ENCODE measurements around the gene TMEM95. TPM values are rescaled to one million over a fixed set of nuclear protein-coding genes. Genes with fewer than 3 reads are reported as not detected.
A peak's percentile ranks its signal among the peaks of the same experiment; 100 is the strongest.

Gene TMEM95
- total RNA-seq, 4 donors from 2014 or later: not detected

DNA sequence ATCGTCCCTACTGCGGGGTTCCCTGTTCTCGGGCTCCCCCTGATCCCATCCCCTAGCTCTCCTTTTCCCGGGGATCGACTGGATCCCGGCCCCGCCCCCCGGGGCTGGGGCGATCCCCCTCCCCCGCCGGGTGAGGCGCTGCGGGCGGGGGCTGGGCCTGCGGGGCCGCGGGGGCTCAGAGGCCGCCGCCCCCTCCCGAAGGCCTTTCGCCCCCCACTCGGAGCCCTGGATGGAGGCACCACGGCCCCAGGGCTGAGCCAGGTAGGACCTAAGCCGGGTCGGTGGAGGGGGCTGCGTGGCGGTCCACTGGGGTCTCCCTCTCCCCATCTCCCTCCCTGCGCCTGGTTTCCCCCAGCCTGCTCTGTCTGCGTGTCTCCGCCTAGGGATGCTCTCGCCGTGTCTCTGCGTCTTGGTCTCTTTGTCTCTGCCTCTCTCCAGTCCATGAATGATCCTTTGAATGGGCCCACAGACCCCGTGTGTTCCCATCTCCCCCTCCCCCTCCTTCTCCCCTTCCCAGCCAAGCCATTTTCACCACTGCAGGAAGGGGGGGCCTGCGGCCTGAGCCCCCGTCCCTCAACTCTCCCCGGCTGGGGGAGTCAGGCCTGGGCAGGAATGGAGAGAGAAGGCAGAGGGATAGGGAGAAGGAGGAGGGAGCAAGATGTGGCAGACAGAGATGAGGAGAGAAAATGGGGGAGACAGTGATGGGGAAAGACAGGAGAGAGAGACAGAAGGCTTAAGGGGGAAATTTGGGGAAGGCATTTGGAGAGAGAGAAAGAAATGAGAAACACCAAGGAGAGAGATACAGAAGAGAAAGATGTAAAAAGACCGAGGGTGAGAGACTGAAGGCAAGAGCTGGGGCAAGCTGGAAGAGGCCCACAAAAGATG, 50.6 kb downstream of the TMEM95 start:
- DNase-seq (no peak), ATAC-seq (no peak)
- no peaks in the 10 kb centered on the region for H3K9me3 ChIP-seq
- no peaks in the 10 kb centered on the region for H3K36me3 ChIP-seq
- no peak for TF ChIP-seq POLR2A (IDR thresholded peaks at IDR 0.05)
- TF ChIP-seq, protein P1, sequence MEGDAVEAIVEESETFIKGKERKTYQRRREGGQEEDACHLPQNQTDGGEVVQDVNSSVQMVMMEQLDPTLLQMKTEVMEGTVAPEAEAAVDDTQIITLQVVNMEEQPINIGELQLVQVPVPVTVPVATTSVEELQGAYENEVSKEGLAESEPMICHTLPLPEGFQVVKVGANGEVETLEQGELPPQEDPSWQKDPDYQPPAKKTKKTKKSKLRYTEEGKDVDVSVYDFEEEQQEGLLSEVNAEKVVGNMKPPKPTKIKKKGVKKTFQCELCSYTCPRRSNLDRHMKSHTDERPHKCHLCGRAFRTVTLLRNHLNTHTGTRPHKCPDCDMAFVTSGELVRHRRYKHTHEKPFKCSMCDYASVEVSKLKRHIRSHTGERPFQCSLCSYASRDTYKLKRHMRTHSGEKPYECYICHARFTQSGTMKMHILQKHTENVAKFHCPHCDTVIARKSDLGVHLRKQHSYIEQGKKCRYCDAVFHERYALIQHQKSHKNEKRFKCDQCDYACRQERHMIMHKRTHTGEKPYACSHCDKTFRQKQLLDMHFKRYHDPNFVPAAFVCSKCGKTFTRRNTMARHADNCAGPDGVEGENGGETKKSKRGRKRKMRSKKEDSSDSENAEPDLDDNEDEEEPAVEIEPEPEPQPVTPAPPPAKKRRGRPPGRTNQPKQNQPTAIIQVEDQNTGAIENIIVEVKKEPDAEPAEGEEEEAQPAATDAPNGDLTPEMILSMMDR (IDR thresholded peaks at IDR 0.05 in 4 of 5, conservative IDR thresholded peaks at IDR 0.05 in 1 of 5): no peak
- in situ Hi-C loops (cut with MboI; ENCODE audit: low sequenced_read_pairs in 4 of 4) (no loop called here), intact Hi-C loops (cut with DNase I; ENCODE audit: low total_unique reads) (loop anchor here (2.0 to 10.0 kb wide), 2 partner anchors 155 to 279 kb away; partner anchors contain the start of genes SENP3, TP53 and WRAP53)
- H3K27ac ChIP-seq: peak overlapping the region; percentile 92 to 97 (median 92)
- H3K4me1 ChIP-seq: peaks cover 19 to 20% of the 10 kb centered on the region in 2 donors
- peak overlapping the region; percentile 62 to 81 (median 70) for H3K4me3 ChIP-seq
- no peaks in the 10 kb centered on the region for H3K27me3 ChIP-seq

DNA sequence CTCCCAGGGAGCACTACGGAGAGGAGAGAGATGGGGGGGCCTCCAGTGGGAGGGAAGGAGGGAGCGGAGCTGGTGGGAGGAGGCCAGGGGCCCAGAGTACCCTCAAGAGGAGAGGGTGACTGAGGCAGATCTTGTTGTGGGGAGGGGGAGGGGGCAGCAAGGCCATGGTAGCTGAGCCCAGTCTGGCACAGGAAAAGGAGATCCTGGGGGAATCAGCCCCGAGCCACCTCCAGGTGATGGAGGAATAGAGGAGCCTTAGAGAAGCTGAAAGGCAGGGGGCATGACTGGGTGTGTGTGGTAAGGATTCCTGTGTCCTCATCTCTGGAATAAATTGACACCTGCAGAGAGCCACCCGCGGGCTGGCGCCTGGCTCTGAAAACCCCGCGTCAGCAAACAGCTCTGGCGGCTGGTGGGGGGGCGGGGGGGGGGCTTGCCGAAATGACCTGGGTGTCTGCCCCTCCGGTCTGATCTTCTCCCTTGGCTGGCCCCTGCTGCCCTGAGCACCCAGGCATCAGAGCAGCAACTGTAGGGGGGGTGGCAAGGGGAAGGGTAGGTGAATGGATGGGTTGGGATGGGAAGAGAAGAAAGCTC, 51.4 kb downstream of the TMEM95 start:
- intact Hi-C loops (cut with DNase I; ENCODE audit: low total_unique reads): loop anchor here (10.0 kb wide), 1 partner anchor 278 kb away; the partner anchor contains the start of genes TP53 and WRAP53
- Histone ChIP-seq H3K4me3 (peak overlapping the region in 1 of 4 donors; percentile 81), H3K4me1 (peaks cover 19 to 20% of the 10 kb centered on the region in 2 donors), H3K9me3 (no peaks in the 10 kb centered on the region), H3K27me3 (no peaks in the 10 kb centered on the region), H3K36me3 (no peaks in the 10 kb centered on the region), H3K27ac (peak overlapping the region in 2 of 4 donors; percentile 92)
- in situ Hi-C loops (cut with MboI; ENCODE audit: low sequenced_read_pairs in 4 of 4): no loop called here
- DNase-seq (no peak), ATAC-seq (no peak)
- TF ChIP-seq POLR2A (IDR thresholded peaks at IDR 0.05): no peak
- TF ChIP-seq, protein P1 (IDR thresholded peaks at IDR 0.05 in 4 of 5, conservative IDR thresholded peaks at IDR 0.05 in 1 of 5): no peak

Other genes with a start within 250 kb of the TMEM95 start
- gene ASGR2, start 240.3 kb upstream of the TMEM95 start, total RNA-seq: 1 to 10 TPM in 2 of 4 donors, not detected in 2; 1.6 to 2.2 TPM
- gene ASGR1, start 175.8 kb upstream of the TMEM95 start, total RNA-seq: 1 to 10 TPM in 1 of 4 donors, under 1 TPM in 1, not detected in 2; 0.81 to 1.8 TPM
- gene DLG4, start 135.3 kb upstream of the TMEM95 start, total RNA-seq: 1 to 10 TPM; 3.5 to 6.7 (median 5.3) TPM
- gene ACADVL, start 135.2 kb upstream of the TMEM95 start, total RNA-seq: 1,000 to 10,000 TPM in 3 of 4 donors, 100 to 1,000 TPM in 1; 771 to 1,217 (median 1,086) TPM
- gene DVL2, start 120.6 kb upstream of the TMEM95 start, total RNA-seq: 10 to 100 TPM; 15.5 to 22.6 (median 20.5) TPM
- gene PHF23, start 115.7 kb upstream of the TMEM95 start, total RNA-seq: 10 to 100 TPM; 16.9 to 31.8 (median 24.1) TPM
- 100 to 1,000 TPM; 207 to 626 (median 258) TPM for gene GABARAP, start 112.7 kb upstream of the TMEM95 start, total RNA-seq
- gene CTDNEP1, start 103.4 kb upstream of the TMEM95 start, total RNA-seq: 100 to 1,000 TPM in 3 of 4 donors, 10 to 100 TPM in 1; 71.5 to 150 (median 111) TPM
- gene ELP5, start 102.9 kb upstream of the TMEM95 start, total RNA-seq: 10 to 100 TPM; 13.3 to 52.7 (median 26.7) TPM
- 1 to 10 TPM in 1 of 4 donors, under 1 TPM in 1, not detected in 2; 0.46 to 5.1 TPM for gene CLDN7, start 92.7 kb upstream of the TMEM95 start, total RNA-seq
- 100 to 1,000 TPM; 148 to 310 (median 227) TPM for gene SLC2A4, start 73.4 kb upstream of the TMEM95 start, total RNA-seq
- gene YBX2, start 60.5 kb upstream of the TMEM95 start, total RNA-seq: 1 to 10 TPM in 1 of 4 donors, under 1 TPM in 2, not detected in 1; 0.42 to 2.2 (median 0.46) TPM
- 100 to 1,000 TPM; 115 to 384 (median 273) TPM for gene EIF5A, start 47.5 kb upstream of the TMEM95 start, total RNA-seq
- 100 to 1,000 TPM; 135 to 240 (median 169) TPM for gene GPS2, start 39.8 kb upstream of the TMEM95 start, total RNA-seq
- gene NEURL4, start 25.8 kb upstream of the TMEM95 start, total RNA-seq: 10 to 100 TPM; 21.8 to 26.7 (median 23.5) TPM
- 10 to 100 TPM in 1 of 4 donors, 1 to 10 TPM in 1, under 1 TPM in 2; 0.22 to 16.3 (median 1.7) TPM for gene ACAP1, start 18.6 kb upstream of the TMEM95 start, total RNA-seq
- gene KCTD11, start 3.0 kb upstream of the TMEM95 start, total RNA-seq: 1 to 10 TPM; 3.6 to 7.0 (median 4.6) TPM
- 1 to 10 TPM in 1 of 4 donors, under 1 TPM in 1, not detected in 2; 0.13 to 2.2 TPM for gene TNK1, start 25.9 kb downstream of the TMEM95 start, total RNA-seq
- 10 to 100 TPM in 3 of 4 donors, 1 to 10 TPM in 1; 8.9 to 20.3 (median 14.4) TPM for gene PLSCR3, start 39.4 kb downstream of the TMEM95 start, total RNA-seq
- gene TMEM256, start 48.9 kb downstream of the TMEM95 start, total RNA-seq: 10 to 100 TPM; 28.9 to 65.6 (median 50.2) TPM
- gene NLGN2, start 52.7 kb downstream of the TMEM95 start, total RNA-seq: 1 to 10 TPM; 4.2 to 6.6 (median 4.4) TPM
- gene SPEM1, start 65.2 kb downstream of the TMEM95 start, total RNA-seq: not detected
- not detected for gene SPEM2, start 70.5 kb downstream of the TMEM95 start, total RNA-seq
- gene SPEM3, start 73.7 kb downstream of the TMEM95 start, total RNA-seq: not detected
- 1 to 10 TPM in 3 of 4 donors, under 1 TPM in 1; 0.92 to 3.9 (median 2.3) TPM for gene TMEM102, start 80.3 kb downstream of the TMEM95 start, total RNA-seq
- 1 to 10 TPM; 1.2 to 7.4 (median 4.1) TPM for gene FGF11, start 84.4 kb downstream of the TMEM95 start, total RNA-seq
- gene CHRNB1, start 89.9 kb downstream of the TMEM95 start, total RNA-seq: 100 to 1,000 TPM in 2 of 4 donors, 10 to 100 TPM in 2; 82.3 to 202 (median 101) TPM
- gene ZBTB4, start 124.5 kb downstream of the TMEM95 start, total RNA-seq: 10 to 100 TPM; 24.2 to 43.1 (median 31.2) TPM
- gene SLC35G6, start 126.3 kb downstream of the TMEM95 start, total RNA-seq: not detected
- 10 to 100 TPM; 20.3 to 56.9 (median 39.3) TPM for gene POLR2A, start 129.2 kb downstream of the TMEM95 start, total RNA-seq
- 10 to 100 TPM in 3 of 4 donors, 1 to 10 TPM in 1; 7.9 to 26.1 (median 16.9) TPM for gene TNFSF12, start 193.9 kb downstream of the TMEM95 start, total RNA-seq
- 1 to 10 TPM; 2.8 to 8.4 (median 5.0) TPM for gene TNFSF13, start 203.6 kb downstream of the TMEM95 start, total RNA-seq
- gene SENP3, start 206.8 kb downstream of the TMEM95 start, total RNA-seq: 10 to 100 TPM; 63.6 to 71.5 (median 68.8) TPM
- 10 to 100 TPM; 10.1 to 66.5 (median 20.3) TPM for gene CD68, start 224.5 kb downstream of the TMEM95 start, total RNA-seq
- gene MPDU1, start 228.7 kb downstream of the TMEM95 start, total RNA-seq: 100 to 1,000 TPM in 2 of 4 donors, 10 to 100 TPM in 2; 55.9 to 157 (median 101) TPM
- gene SOX15, start 234.9 kb downstream of the TMEM95 start, total RNA-seq: 1 to 10 TPM in 2 of 4 donors, under 1 TPM in 1, not detected in 1; 0.66 to 1.3 (median 1.1) TPM

Data from gastrocnemius medialis (tissue), 4 donors.